ENCODE data around the gene PPARD. TPM values are rescaled to one million over a fixed set of nuclear protein-coding genes. Genes with fewer than 3 reads are reported as not detected.

Gene PPARD
- 8.1 TPM for total RNA-seq

DNA sequence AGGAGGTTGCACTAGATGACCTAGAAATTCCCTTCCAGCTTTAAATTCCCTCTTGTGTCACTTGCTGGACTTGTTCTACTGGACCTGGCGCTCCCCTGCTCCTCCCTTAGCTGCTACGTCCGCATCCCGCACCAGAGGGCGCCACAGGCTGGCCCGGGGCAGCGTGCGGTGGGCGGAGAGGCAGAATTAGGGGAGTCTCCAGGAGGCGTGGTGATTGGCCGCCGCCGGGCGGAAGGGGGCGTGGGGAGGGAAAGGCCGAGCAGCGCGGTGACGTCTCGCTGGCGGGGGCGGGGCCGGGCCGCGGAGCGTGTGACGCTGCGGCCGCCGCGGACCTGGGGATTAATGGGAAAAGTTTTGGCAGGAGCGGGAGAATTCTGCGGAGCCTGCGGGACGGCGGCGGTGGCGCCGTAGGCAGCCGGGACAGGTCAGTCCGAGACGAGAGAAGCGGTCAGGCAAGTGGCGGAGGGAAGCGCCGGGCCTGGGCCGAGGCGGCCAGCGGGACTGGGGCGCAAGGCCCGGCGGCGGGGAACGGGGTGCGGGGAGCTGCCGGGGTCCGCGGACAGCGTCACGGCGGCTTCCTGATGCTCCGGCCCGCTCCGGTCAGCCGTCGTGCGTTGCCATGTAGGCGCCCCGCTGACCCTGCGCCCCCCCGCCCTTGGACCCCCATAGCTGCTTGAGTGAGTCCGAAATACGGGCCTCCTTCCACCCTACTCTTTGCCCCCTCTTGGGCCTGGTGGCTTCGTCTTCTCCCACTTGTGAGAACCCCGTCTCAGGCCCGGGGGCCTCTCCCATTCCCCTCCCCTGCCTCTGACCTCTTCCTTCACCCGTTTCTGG, at the start of gene PPARD:
Gene PPARD (plus strand): TSS at position 301 of the 834 bp plus-strand sequence. CDS start 68,530 bp downstream, outside the sequence.
- H3K4me1 ChIP-seq (ENCODE audit: insufficient read depth, low read length) = peaks cover 40% of the 10 kb centered on the region
- no peaks in the 10 kb centered on the region for H3K9me3 ChIP-seq (ENCODE audit: low read depth, low read length)
- H3K27me3 ChIP-seq (ENCODE audit: insufficient read depth, low read length) = no peaks in the 10 kb centered on the region
- peak within 1 kb of the TSS; percentile 80 for H3K4me3 ChIP-seq (ENCODE audit: low read length)

DNA sequence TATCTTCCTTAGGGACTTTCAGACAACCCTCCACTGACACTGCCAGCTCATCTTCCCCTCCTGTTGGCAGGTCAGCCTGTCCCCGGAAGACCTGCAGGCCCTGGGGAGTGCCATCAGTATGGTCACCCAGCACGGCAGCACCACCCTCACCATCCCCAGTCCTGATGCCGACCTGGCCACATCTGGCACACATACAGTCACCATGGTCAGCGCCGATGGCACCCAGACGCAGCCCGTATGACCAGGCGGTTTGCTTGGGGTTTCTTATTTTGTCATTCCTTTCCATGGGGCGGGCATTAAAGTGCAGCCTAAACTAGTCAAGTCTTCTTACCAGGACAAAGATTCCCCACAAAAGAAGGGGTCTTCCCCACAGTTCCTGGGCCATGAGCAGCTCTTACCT, 48.7 kb upstream of the PPARD start:
- no peaks in the 10 kb centered on the region for H3K27me3 ChIP-seq (ENCODE audit: insufficient read depth, low read length)
- H3K4me3 ChIP-seq (ENCODE audit: low read length) = no peak overlapping the region
- H3K4me1 ChIP-seq (ENCODE audit: insufficient read depth, low read length) = peaks cover 17% of the 10 kb centered on the region
- no peaks in the 10 kb centered on the region for H3K9me3 ChIP-seq (ENCODE audit: low read depth, low read length)

DNA sequence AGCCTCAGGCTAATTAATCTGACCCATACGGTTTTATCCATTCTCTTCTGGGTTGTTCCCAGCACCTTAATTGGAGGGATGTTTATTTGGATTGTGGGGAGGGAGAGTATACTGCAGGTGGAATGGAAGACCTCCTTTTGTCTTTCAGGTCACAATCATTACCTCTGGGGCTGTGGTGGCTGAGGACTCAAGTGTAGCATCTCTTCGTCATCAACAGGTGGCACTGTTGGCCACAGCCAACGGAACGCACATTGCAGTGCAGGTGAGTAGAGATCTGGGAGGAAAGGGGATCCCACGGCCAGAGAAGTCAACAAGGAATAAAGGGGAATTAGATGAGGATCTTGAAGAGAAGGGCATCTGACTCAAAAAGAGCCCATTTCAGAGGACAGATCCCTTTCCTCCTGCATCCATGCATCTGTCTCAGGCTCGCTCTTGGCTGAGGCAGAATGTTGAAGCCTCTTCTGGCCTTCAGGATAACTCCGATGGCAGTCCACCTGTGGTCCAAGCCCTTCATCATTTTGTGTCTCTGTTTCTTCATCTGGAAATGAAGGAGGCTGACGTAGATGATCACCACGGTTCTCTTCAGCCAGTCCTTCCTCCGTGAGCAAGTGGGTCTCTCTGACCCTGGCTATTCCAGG, 47.9 kb upstream of the PPARD start:
- H3K4me1 ChIP-seq (ENCODE audit: insufficient read depth, low read length) = peaks cover 24% of the 10 kb centered on the region
- H3K27me3 ChIP-seq (ENCODE audit: insufficient read depth, low read length) = no peaks in the 10 kb centered on the region
- H3K9me3 ChIP-seq (ENCODE audit: low read depth, low read length) = no peaks in the 10 kb centered on the region
- no peak overlapping the region for H3K4me3 ChIP-seq (ENCODE audit: low read length)

DNA sequence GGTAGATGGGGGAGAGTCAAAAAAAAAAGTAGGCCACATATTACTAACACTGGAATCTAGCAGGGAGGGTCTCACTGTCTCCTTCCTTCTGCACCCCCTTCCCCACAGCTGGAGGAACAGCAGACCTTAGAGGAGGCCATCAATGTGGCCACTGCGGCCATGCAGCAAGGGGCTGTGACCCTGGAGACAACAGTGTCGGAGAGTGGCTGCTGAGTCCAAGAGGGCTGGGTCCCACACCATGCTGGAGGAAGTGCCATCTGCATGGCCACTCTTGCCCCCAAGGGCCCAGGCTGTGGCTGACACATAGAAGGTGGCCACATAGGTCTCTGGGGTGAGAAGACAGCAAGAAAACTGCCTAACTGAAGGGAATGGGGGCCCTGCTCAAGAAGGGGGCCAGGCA, 47.3 kb upstream of the PPARD start:
- H3K4me3 ChIP-seq (ENCODE audit: low read length) = no peak overlapping the region
- peaks cover 31% of the 10 kb centered on the region for H3K4me1 ChIP-seq (ENCODE audit: insufficient read depth, low read length)
- H3K9me3 ChIP-seq (ENCODE audit: low read depth, low read length) = no peaks in the 10 kb centered on the region
- no peaks in the 10 kb centered on the region for H3K27me3 ChIP-seq (ENCODE audit: insufficient read depth, low read length)

DNA sequence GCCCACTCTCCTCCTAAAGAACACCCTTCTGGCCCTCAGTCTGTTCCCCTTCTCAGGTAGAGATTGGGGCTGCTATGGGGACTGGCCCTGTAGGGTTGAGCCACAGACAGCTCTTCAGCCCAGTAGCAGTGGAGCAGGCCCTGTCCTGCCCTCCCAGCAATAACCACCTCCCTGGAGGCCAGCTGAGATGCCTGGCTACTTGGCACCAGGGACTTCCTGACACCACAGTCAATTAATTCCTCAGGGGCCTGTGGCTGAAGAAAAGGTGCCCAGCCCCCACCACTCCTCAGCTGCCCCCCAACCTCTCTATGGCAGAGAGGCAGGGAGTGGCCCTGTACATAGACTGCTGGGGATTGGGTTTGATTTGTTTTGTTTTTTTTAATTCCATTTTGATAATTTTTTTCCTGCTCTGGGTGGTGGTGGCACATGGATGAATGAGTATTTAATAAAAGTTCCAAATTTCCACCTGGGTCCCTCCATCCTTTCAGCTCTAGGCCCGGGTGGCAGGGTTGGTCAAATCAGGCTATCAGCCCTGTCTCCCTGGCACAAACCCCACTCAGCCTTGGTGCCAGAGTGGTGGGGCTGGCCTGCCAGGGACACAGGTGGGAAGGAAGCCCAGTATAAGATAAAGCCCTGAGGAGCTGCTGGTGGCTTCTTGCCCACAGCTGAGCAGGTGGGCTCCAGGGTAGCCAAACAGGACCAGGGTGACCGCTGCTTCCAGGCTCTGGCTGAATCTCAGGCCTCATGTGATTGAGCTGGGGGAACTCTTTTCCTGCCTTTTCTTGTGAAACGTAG, 46.6 kb upstream of the PPARD start:
- Histone ChIP-seq H3K4me3 (ENCODE audit: low read length) (no peak overlapping the region), H3K4me1 (ENCODE audit: insufficient read depth, low read length) (peaks cover 37% of the 10 kb centered on the region), H3K9me3 (ENCODE audit: low read depth, low read length) (no peaks in the 10 kb centered on the region), H3K27me3 (ENCODE audit: insufficient read depth, low read length) (no peaks in the 10 kb centered on the region)

DNA sequence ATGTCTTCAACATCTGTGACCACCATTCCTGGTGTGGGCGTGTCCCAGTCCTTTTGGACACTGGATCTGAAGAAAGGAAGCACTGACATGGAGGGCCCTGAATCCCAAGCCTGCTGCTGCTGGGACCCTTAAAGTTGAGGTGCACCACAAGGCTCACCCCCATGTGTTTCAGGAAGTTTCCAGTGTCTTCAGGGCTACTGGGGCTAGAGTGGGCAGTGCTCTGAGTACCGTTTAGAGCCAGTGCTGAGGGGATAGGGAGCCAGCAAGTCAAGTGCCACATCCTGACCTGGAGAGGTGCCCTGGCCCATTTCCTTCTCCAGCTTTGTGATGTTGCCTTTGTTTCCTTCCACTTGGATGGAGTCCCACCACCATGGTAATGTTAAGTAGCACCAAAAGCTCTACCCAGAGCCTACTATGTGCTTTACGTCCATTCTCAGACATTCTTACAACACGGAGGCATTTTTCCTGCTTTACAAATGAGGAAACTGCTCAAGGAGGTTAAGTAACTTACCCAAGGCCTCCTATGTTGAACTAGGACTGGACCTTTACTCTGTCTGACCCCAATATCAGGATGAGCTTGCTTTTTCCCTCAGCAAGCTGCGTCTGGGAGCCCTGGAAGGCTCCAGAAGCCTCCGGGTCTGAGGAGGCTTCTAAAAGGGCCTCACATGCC, 45.3 kb upstream of the PPARD start:
- H3K4me3 ChIP-seq (ENCODE audit: low read length) = peak overlapping the region; percentile 66
- no peaks in the 10 kb centered on the region for H3K9me3 ChIP-seq (ENCODE audit: low read depth, low read length)
- H3K27me3 ChIP-seq (ENCODE audit: insufficient read depth, low read length) = no peaks in the 10 kb centered on the region
- peaks cover 51% of the 10 kb centered on the region for H3K4me1 ChIP-seq (ENCODE audit: insufficient read depth, low read length)

DNA sequence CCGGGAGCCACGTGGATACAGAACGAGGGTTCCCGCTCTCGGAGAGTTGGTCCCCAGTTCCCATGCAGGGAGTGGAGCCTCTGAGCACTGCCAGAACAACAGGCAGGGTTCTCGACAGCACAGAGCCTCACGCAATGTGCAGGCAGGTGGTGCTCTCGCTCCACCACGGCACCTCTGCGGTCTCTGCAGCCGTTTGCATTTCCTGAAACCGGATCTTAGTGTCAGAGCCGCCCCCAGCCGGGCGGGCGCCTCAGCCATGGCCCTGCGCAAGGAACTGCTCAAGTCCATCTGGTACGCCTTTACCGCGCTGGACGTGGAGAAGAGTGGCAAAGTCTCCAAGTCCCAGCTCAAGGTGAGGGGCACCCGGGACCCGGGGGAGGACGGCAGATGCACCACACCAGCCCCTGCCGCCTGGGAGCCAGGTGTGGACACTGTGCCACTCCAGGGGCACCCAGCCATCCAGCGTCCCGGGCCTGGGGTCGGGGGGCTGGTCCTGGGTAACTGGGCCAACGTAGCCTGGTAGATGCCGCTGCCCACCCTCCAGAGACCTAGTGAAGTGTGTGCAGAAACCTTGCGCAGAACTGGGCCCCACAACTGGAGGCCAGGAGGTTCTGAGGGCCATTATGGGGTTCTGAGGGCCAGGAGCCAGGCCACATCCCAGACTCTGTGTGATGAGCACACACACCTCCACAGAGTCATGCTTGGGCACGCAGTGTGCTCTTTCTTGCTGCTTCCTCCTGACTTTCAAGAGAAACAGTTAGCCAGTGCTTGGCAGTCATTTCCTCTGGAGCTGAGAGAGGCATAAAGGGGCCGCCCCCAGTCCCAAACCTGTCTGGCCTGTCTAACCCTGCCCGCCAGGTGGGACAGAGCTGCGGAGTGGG, 44.5 kb upstream of the PPARD start, which contains the start of gene DEF6:
Gene DEF6 (plus strand): TSS at position 218 of the 881 bp plus-strand sequence. CDS start 39 bp downstream, at position 257.
- no peaks in the 10 kb centered on the region for H3K27me3 ChIP-seq (ENCODE audit: insufficient read depth, low read length)
- no peaks in the 10 kb centered on the region for H3K9me3 ChIP-seq (ENCODE audit: low read depth, low read length)
- H3K4me1 ChIP-seq (ENCODE audit: insufficient read depth, low read length) = peaks cover 59% of the 10 kb centered on the region
- peak within 1 kb of the TSS; percentile 66 for H3K4me3 ChIP-seq (ENCODE audit: low read length)

DNA sequence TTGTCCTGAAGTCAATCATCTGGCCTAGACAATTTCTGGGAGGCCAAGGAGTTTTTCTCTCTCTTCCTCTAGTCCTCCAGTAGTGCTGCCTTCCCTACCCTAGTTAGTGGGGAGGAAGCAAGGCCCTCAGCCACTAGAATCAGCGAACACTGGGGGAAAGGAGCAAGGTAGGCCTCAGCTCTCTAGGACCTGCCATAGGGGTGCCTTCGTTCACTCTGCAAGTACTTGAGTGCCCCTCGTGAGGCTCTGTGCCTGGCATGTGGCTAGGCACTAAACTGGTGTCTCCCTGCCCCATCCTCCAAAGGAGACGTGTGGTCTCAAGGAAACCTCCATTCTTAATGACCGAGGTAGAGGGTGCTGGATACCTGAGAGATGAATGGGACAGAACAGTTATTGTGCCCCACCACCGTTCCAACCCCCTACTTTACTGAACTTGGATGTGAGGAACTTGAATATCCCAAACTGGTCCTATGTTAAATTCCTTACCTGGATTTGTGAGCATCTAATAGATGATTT, 43.7 kb upstream of the PPARD start:
- Histone ChIP-seq H3K27me3 (ENCODE audit: insufficient read depth, low read length) (no peaks in the 10 kb centered on the region), H3K4me3 (ENCODE audit: low read length) (peak overlapping the region; percentile 66), H3K4me1 (ENCODE audit: insufficient read depth, low read length) (peaks cover 67% of the 10 kb centered on the region), H3K9me3 (ENCODE audit: low read depth, low read length) (no peaks in the 10 kb centered on the region)

DNA sequence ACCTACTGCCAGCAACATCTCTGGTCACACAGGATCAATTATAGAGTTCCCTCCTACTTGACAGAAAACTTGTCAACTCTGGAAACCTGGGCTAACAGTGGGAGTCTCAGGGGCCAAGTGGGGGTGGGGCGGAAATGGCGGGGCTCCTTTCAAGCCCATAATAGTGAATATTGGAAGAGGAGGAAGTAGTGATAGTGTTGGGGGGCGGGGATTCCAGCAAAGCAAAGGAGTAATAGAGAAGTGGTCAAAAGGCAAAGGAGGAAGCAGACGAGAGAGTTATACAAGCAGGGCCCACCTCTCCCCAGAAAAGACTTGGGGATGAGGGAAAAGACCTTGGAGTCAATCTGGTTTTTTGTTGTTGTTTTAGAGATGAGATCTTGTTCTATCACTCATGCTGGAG, 42.7 kb upstream of the PPARD start:
- Histone ChIP-seq H3K4me1 (ENCODE audit: insufficient read depth, low read length) (peaks cover 77% of the 10 kb centered on the region), H3K4me3 (ENCODE audit: low read length) (peak overlapping the region; percentile 66), H3K27me3 (ENCODE audit: insufficient read depth, low read length) (no peaks in the 10 kb centered on the region), H3K9me3 (ENCODE audit: low read depth, low read length) (no peaks in the 10 kb centered on the region)

DNA sequence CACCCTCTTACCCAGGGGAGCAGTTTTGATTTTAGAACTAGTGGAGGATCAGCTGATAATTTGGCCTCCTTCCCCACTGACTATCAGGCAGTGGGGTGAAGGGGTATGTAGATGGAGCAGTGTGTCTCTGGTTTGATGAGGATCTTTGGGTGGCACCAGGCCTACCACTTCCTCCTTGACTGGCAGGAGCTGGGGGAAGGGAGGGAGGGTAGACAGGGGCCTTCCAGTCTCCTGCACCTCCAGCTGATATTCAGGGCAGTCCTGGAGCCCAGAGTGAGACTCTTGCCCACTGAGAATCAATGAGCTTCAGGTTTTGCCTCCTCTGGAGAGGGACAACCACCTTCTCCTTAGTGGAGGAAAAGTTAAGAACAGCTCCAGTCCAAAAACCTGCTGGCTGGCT, 41.5 kb upstream of the PPARD start:
- Histone ChIP-seq H3K4me1 (ENCODE audit: insufficient read depth, low read length) (peaks cover 87% of the 10 kb centered on the region), H3K4me3 (ENCODE audit: low read length) (peak overlapping the region; percentile 17), H3K9me3 (ENCODE audit: low read depth, low read length) (no peaks in the 10 kb centered on the region), H3K27me3 (ENCODE audit: insufficient read depth, low read length) (no peaks in the 10 kb centered on the region)

DNA sequence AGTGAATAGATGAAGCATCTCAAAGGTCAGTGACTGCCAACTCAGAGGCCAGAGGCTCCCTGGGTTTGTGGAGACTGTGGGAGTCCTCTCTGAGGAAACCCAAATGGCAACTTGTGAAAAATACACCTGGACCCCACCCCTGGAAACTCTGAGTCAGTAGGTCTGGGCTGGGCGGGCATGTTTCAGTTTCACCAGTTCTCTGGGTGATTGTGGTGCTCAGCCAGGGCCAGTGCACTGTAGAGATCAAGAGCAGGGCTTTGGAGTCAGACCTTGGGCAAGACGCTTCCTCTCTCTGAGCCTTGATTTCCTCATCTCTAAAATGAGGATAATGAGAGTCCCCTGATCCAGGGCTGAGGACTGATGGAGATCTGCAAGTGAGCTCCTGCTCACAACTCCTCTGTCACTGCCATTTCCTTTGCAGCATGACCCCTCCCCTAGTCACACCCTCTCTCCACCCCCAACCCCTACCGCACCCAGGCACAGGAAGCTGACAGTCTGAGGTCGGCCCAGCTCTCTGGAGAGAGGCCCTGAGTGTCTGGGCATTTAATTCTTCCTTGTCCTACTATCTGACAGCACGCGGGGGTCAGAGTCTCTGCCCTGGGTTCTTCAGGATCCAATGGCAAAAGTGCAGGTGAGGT, 39.6 kb upstream of the PPARD start:
- Histone ChIP-seq H3K4me3 (ENCODE audit: low read length) (peak overlapping the region; percentile 27), H3K4me1 (ENCODE audit: insufficient read depth, low read length) (peaks cover 86% of the 10 kb centered on the region), H3K27me3 (ENCODE audit: insufficient read depth, low read length) (no peaks in the 10 kb centered on the region), H3K9me3 (ENCODE audit: low read depth, low read length) (no peaks in the 10 kb centered on the region)

DNA sequence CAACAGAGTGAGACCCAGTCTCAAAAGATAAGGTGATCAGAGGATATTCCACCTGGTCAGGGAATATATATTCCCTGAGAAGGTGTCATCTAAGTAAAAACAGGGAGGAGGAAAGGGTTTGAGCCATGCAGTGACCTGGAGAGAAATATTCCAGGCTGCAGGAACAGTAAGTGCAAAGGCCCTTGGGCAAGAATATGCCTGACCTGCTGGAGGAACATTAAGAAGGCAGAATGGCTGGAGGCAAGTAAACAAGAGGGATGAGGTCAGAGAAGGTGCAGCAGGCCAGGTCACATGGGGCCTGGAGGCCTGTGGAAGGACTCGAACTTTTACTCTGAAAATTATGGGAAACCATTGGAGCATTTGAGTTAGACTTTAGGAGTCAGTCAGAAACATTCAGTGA, 38.1 kb upstream of the PPARD start:
- H3K27me3 ChIP-seq (ENCODE audit: insufficient read depth, low read length) = no peaks in the 10 kb centered on the region
- peaks cover 85% of the 10 kb centered on the region for H3K4me1 ChIP-seq (ENCODE audit: insufficient read depth, low read length)
- no peak overlapping the region for H3K4me3 ChIP-seq (ENCODE audit: low read length)
- no peaks in the 10 kb centered on the region for H3K9me3 ChIP-seq (ENCODE audit: low read depth, low read length)

DNA sequence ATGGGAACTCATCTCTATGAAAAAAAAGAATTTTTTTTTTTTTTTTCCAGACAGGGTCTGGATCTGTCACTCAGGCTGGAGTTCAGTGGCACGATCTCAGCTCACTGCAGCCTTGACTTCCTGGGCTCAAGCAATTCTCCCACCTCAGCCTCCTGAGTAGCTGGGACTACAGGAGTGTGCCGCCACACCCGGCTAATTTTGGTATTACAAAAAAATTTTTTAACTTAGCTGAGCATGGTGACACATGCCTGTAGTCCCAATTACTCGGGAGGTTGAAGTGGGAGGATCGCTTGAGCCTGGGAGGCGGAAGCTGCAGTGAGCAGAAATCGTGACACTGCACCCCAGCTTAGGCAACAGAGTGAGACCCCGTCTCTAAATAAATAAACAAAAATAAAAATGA, 37.2 kb upstream of the PPARD start:
- Histone ChIP-seq H3K9me3 (ENCODE audit: low read depth, low read length) (no peaks in the 10 kb centered on the region), H3K4me3 (ENCODE audit: low read length) (no peak overlapping the region), H3K4me1 (ENCODE audit: insufficient read depth, low read length) (peaks cover 85% of the 10 kb centered on the region), H3K27me3 (ENCODE audit: insufficient read depth, low read length) (no peaks in the 10 kb centered on the region)

All from mononuclear cell (primary cell).